B cell (primary cell): ENCODE measurements around the gene GMIP.

ENCODE experiments used
- EZH2 ChIP-seq: IDR thresholded peaks from 2 replicates; pipeline ENCODE4 v1.6.1; 2012; ENCODE audit warnings: borderline replicate concordance, low read depth, mild to moderate bottlenecking, moderate library complexity, low read length; ENCODE audit not compliant: insufficient read depth, poor library complexity, severe bottlenecking
- TF ChIP-seq, protein P1 (sequence below): fragments of 200-600 bp; IDR thresholded peaks from one replicate; pipeline ENCODE4 v1.8.0; 2022; ENCODE audit warnings: antibody characterized with exemption, mild to moderate bottlenecking

DNA sequence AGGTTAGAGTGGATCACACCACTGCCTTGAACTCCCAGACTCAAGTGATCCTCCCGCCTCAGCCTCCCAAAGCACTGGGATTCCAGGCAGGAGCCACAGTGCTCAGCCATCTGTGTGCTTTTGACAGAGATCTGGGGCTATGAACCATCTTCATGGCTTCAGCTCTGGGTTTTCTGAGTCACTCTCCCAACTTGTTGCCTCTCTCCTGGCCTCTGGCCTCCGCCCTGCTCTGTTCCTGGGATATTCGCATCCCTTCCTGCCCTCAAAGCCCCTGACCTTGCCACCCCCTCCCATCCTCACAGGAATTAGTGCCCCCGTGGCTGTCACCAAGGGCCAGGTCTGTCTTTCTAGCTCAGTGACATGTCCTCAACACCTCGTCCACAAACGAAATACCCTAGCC lies 5.7 kb upstream of the GMIP start:
- TF ChIP-seq, protein P1, sequence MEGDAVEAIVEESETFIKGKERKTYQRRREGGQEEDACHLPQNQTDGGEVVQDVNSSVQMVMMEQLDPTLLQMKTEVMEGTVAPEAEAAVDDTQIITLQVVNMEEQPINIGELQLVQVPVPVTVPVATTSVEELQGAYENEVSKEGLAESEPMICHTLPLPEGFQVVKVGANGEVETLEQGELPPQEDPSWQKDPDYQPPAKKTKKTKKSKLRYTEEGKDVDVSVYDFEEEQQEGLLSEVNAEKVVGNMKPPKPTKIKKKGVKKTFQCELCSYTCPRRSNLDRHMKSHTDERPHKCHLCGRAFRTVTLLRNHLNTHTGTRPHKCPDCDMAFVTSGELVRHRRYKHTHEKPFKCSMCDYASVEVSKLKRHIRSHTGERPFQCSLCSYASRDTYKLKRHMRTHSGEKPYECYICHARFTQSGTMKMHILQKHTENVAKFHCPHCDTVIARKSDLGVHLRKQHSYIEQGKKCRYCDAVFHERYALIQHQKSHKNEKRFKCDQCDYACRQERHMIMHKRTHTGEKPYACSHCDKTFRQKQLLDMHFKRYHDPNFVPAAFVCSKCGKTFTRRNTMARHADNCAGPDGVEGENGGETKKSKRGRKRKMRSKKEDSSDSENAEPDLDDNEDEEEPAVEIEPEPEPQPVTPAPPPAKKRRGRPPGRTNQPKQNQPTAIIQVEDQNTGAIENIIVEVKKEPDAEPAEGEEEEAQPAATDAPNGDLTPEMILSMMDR = no peak
- no peak for TF ChIP-seq EZH2
